Measurements from ENCODE around the gene ENDOU. TPM values are rescaled to one million over a fixed set of nuclear protein-coding genes. Genes with fewer than 3 reads are reported as not detected.

The ENDOU gene
- total RNA-seq, 2 experiments from 2014 or later: 0.19 TPM; not detected in 1

DNA sequence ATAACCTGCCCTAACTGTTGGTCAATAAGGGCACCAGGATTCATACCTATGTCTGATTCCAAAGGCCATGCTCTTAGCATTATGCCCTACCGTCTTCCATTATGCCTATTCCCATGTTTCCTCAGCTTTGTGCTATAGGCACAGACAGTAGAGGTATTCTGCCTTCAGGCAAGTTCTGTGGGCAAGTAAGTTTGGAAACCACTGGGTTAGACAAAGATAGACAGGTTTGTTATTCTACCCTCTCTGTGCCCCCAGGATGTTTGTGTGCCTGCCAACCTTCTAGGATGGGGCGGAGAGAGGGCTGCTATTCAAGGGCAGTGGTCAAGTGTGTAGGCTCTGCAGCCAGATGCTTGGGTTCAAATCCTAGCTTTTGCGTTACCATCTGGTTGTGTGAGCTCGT, 28.8 kb upstream of the ENDOU start:
- Histone ChIP-seq H3K79me2 (ENCODE audit: insufficient read depth, low read depth, low read length) (no peaks in the 10 kb centered on the region), H3K9me3 (ENCODE audit: low read length) (no peaks in the 10 kb centered on the region), H3K4me3 (ENCODE audit: low read depth, low read length, poor library complexity, severe bottlenecking) (no peak overlapping the region), H3K36me3 (ENCODE audit: insufficient read depth, low read length) (no peaks in the 10 kb centered on the region), H3K4me2 (ENCODE audit: low read length) (peak overlapping the region; percentile 16; the same call in 1 of the 2 replicates), H3K4me1 (ENCODE audit: insufficient read depth, low read length, poor library complexity, severe bottlenecking) (peaks cover 55% of the 10 kb centered on the region), H2AFZ (ENCODE audit: low read length) (no peak overlapping the region), H4K20me1 (ENCODE audit: insufficient read depth, low read length) (no peaks in the 10 kb centered on the region), H3K27ac (ENCODE audit: low read depth, low read length, poor library complexity, severe bottlenecking) (no peak overlapping the region), H3K9me2 (ENCODE audit: insufficient read depth, low read length) (no peaks in the 10 kb centered on the region)
- CTCF ChIA-PET (ENCODE audit: unreplicated experiment): interaction anchor here (2.0 kb wide), 1 partner anchor 13 kb away, joined by 6 read pairs; no protein-coding TSS in a partner anchor
- TF ChIP-seq EZH2phosphoT487 (IDR thresholded peaks at IDR 0.05; ENCODE audit: borderline replicate concordance, low read depth, low read length): no peak
- TF ChIP-seq, protein P1, sequence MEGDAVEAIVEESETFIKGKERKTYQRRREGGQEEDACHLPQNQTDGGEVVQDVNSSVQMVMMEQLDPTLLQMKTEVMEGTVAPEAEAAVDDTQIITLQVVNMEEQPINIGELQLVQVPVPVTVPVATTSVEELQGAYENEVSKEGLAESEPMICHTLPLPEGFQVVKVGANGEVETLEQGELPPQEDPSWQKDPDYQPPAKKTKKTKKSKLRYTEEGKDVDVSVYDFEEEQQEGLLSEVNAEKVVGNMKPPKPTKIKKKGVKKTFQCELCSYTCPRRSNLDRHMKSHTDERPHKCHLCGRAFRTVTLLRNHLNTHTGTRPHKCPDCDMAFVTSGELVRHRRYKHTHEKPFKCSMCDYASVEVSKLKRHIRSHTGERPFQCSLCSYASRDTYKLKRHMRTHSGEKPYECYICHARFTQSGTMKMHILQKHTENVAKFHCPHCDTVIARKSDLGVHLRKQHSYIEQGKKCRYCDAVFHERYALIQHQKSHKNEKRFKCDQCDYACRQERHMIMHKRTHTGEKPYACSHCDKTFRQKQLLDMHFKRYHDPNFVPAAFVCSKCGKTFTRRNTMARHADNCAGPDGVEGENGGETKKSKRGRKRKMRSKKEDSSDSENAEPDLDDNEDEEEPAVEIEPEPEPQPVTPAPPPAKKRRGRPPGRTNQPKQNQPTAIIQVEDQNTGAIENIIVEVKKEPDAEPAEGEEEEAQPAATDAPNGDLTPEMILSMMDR (conservative IDR thresholded peaks at IDR 0.05; ENCODE audit: low read length): no peak
- POLR2A ChIA-PET: interaction anchor here (6.7 kb wide), 1 partner anchor 13 kb away, joined by 44 read pairs; no protein-coding TSS in a partner anchor
- no peak for DNase-seq (ENCODE audit: low spot score)
- intact Hi-C loops (cut with micrococcal nuclease; ENCODE audit: unreplicated experiment): no loop called here
- BruUV-seq (replicated peaks): no TSS peak

DNA sequence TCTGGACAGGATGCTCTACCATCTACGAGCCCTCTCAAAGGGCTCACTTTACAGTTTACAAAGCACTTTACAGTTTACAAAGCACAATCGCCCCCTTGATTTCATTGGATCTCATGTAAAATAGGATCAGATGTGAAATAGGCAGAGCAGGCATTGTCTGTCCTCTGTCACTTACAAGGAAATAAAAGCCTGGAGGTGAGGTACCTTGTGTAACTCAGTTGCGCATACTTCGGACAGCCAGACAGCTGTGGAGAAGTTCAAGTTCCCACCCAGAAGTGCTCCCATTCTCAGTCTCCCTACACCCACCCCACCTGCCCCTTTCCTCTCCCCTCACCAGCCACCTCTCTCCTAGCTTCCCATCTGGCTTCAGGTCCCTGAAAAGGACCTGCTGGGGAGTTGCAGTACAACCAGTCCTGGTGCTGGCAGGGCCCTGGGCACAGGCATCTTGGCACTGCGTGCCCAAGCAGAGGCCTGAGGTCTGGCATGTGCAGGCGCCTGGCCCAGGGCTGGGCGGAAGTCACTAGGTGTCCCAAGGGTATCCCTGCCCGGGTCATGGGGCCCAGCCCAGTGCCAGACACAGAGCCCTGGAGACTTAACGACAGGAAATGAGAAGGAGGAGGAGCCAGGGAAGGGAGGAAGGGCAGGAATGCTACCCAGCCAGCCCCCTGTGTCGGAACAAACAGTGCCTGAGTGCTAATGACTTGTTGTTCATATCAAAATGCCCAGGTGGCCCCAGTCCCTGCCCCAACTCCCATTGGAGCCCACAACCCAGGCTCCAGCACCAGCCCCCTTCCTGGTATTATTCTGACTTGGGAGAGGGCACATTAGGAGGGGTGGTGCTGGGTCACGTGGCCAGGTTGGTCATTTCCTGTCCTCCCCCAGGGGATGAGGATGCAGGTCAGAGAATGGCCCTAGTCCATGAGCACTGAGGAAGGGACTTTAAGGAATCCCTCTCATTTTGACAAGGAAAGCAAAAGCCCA, 28.0 kb upstream of the ENDOU start:
- Histone ChIP-seq H3K36me3 (ENCODE audit: insufficient read depth, low read length) (no peaks in the 10 kb centered on the region), H3K9me3 (ENCODE audit: low read length) (no peaks in the 10 kb centered on the region), H3K9me2 (ENCODE audit: insufficient read depth, low read length) (no peaks in the 10 kb centered on the region), H3K4me3 (ENCODE audit: low read depth, low read length, poor library complexity, severe bottlenecking) (no peak overlapping the region), H2AFZ (ENCODE audit: low read length) (no peak overlapping the region), H4K20me1 (ENCODE audit: insufficient read depth, low read length) (no peaks in the 10 kb centered on the region), H3K27ac (ENCODE audit: low read depth, low read length, poor library complexity, severe bottlenecking) (no peak overlapping the region), H3K4me1 (ENCODE audit: insufficient read depth, low read length, poor library complexity, severe bottlenecking) (peaks cover 47% of the 10 kb centered on the region), H3K4me2 (ENCODE audit: low read length) (peak overlapping the region; percentile 16; the same call in 1 of the 2 replicates), H3K79me2 (ENCODE audit: insufficient read depth, low read depth, low read length) (no peaks in the 10 kb centered on the region)
- ChIA-PET CTCF (ENCODE audit: unreplicated experiment) (no interaction called here), POLR2A (interaction anchor here (6.7 kb wide), 1 partner anchor 12 kb away, joined by 44 read pairs; no protein-coding TSS in a partner anchor)
- TF ChIP-seq, protein P1 (conservative IDR thresholded peaks at IDR 0.05; ENCODE audit: low read length): no peak
- TF ChIP-seq EZH2phosphoT487 (IDR thresholded peaks at IDR 0.05; ENCODE audit: borderline replicate concordance, low read depth, low read length): no peak
- no peak for DNase-seq (ENCODE audit: low spot score)
- intact Hi-C loops (cut with micrococcal nuclease; ENCODE audit: unreplicated experiment): no loop called here
- BruUV-seq (replicated peaks): no TSS peak
